Neutrophil (primary cell): ENCODE measurements around the gene JCHAIN.

Experiments used
- H3K27ac ChIP-seq: fragments of 200-600 bp; sonication (generic); 2 replicates; pipeline ENCODE4 v1.5.1; 2016; ENCODE audit warnings: mild to moderate bottlenecking, moderate library complexity
- H3K27me3 ChIP-seq: fragments of 200-600 bp; sonication (generic); 2 replicates; pipeline ENCODE4 v1.6.0; 2016; ENCODE audit warnings: mild to moderate bottlenecking
- H3K36me3 ChIP-seq: fragments of 200-600 bp; sonication (generic); 2 replicates; pipeline ENCODE4 v1.5.1; 2017
- H3K4me1 ChIP-seq, 2 experiments: fragments of 200-600 bp in 1 of 2; sonication (generic) in 1 of 2; 1 replicate in 1 of 2; 2 replicates in 1 of 2; pipeline versions ENCODE4 v1.5.1 to v1.6.1; 2013 to 2016; ENCODE audit warnings: low read depth in 1 of 2, low read length in 1 of 2, mild to moderate bottlenecking in 1 of 2, moderate library complexity in 1 of 2; ENCODE audit not compliant: control insufficient read depth in 1 of 2, insufficient read depth in 1 of 2
- H3K4me3 ChIP-seq, 2 experiments: fragments of 200-600 bp in 1 of 2; sonication (generic) in 1 of 2; 1 replicate in 1 of 2; 2 replicates in 1 of 2; pipeline ENCODE4 v1.5.1; 2013 to 2016; ENCODE audit warnings: low read depth in 1 of 2, low read length in 1 of 2, mild to moderate bottlenecking in 1 of 2, moderate library complexity in 1 of 2
- H3K9me3 ChIP-seq: fragments of 200-600 bp; sonication (generic); 2 replicates; pipeline ENCODE4 v1.5.1; 2016
- TF ChIP-seq, protein P1 (sequence below): fragments of 200-600 bp; sonication (generic); IDR thresholded peaks from 2 replicates; pipeline ENCODE4 v1.5.1; 2016; ENCODE audit warnings: antibody characterized with exemption

JCHAIN gene

DNA sequence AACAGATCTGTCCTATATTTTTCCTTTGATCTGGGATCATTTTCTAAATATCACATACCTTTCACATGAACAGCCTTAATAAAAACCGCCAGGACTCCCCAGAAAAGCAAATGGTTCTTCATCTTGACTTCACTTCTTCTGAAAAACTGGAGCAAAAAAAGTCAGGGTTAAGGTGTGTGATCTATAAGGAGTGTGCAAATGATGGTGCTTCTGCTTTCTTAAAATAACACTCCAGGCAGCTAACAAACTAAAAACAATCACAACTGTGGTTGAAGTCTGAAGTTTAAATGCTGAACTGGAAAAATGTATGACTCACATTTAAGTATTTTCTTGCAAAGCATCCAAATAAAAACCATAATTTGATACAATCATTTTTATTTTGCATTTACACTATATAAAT is at the start of gene JCHAIN:
Gene JCHAIN (minus strand): TSS at position 140 of the 400 bp plus-strand sequence. CDS start 18 bp downstream, at position 122.
- Histone ChIP-seq H3K4me1 (no peaks in the 10 kb centered on the region), H3K27me3 (no peaks in the 10 kb centered on the region), H3K9me3 (no peaks in the 10 kb centered on the region), H3K36me3 (no peaks in the 10 kb centered on the region), H3K4me3 (no peak within 1 kb of the TSS), H3K27ac (no peak within 1 kb of the TSS)
- TF ChIP-seq, protein P1, sequence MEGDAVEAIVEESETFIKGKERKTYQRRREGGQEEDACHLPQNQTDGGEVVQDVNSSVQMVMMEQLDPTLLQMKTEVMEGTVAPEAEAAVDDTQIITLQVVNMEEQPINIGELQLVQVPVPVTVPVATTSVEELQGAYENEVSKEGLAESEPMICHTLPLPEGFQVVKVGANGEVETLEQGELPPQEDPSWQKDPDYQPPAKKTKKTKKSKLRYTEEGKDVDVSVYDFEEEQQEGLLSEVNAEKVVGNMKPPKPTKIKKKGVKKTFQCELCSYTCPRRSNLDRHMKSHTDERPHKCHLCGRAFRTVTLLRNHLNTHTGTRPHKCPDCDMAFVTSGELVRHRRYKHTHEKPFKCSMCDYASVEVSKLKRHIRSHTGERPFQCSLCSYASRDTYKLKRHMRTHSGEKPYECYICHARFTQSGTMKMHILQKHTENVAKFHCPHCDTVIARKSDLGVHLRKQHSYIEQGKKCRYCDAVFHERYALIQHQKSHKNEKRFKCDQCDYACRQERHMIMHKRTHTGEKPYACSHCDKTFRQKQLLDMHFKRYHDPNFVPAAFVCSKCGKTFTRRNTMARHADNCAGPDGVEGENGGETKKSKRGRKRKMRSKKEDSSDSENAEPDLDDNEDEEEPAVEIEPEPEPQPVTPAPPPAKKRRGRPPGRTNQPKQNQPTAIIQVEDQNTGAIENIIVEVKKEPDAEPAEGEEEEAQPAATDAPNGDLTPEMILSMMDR, result no peak

- TF ChIP-seq, protein P1, result no peak
- H3K36me3 ChIP-seq, result no peaks in the 10 kb centered on the region
- no peak overlapping the region for H3K4me3 ChIP-seq
- H3K27ac ChIP-seq, result no peak overlapping the region
- peaks cover 0 to 6% of the 10 kb centered on the region in 2 experiments for H3K4me1 ChIP-seq
- H3K9me3 ChIP-seq, result no peaks in the 10 kb centered on the region
- peaks cover 19% of the 10 kb centered on the region for H3K27me3 ChIP-seq
Observed at GRCh38 chr4:70715097-70715496, 48.8 kb upstream of the JCHAIN start.

DNA sequence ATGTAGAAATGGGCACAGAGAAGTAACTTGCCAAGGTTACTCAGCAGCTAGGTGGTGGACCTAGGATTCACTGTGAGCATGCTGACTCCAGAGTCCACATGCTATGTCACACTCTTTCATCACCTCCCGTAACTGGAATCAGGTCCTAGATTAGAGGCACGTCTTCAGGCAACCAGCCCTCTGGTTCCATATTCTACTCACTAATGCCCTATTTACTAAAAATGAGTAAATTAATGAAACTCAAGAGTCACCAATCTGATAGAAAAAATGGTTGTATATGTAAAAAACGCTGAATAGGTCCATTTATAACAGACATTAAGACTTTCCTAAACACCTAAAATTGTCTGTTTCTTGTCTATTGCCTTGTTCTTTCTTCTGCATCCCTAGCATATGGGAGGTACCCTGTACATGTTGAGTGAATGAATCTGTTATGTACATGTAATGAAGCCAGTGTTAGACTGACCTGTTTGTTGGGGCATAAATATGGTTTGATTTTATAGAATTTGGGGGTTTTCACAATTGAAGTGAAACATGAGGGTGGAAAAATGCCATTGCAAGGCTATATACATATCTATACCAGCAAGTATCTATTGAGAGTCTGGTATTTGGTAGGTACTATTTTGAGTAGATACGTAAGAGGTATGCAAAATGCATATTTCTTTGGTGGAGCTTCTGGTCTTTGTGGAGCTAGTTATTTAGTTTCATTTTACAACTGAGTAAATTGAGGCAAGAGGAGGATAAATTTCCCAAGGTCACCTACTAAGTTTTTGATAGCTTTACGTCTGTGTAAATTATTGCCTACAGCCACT is 48.0 kb upstream of the JCHAIN start:
- peaks cover 0 to 6% of the 10 kb centered on the region in 2 experiments for H3K4me1 ChIP-seq
- no peaks in the 10 kb centered on the region for H3K9me3 ChIP-seq
- no peaks in the 10 kb centered on the region for H3K36me3 ChIP-seq
- TF ChIP-seq, protein P1, result no peak
- H3K27me3 ChIP-seq, result peaks cover 19% of the 10 kb centered on the region
- no peak overlapping the region for H3K27ac ChIP-seq
- no peak overlapping the region for H3K4me3 ChIP-seq

GRCh38 chr4:70713453-70714078 is 47.3 kb upstream of the JCHAIN start:
- TF ChIP-seq, protein P1, result no peak
- Histone ChIP-seq H3K4me3 (no peak overlapping the region), H3K36me3 (no peaks in the 10 kb centered on the region), H3K9me3 (no peaks in the 10 kb centered on the region), H3K4me1 (peaks cover 0 to 6% of the 10 kb centered on the region in 2 experiments), H3K27me3 (peaks cover 19% of the 10 kb centered on the region), H3K27ac (no peak overlapping the region)

- H3K36me3 ChIP-seq, result no peaks in the 10 kb centered on the region
- no peak overlapping the region for H3K27ac ChIP-seq
- peaks cover 0 to 6% of the 10 kb centered on the region in 2 experiments for H3K4me1 ChIP-seq
- H3K9me3 ChIP-seq, result no peaks in the 10 kb centered on the region
- H3K4me3 ChIP-seq, result no peak overlapping the region
- TF ChIP-seq, protein P1, result no peak
- H3K27me3 ChIP-seq, result peaks cover 22% of the 10 kb centered on the region
Observed at GRCh38 chr4:70712604-70713452, 46.5 kb upstream of the JCHAIN start.
